NOMO-1 treated with DMSO at 0.1 percent for 48 hours (cell line): ENCODE measurements around the gene GBX2.

ENCODE experiments used
- DNase-seq: peaks from one replicate; lab custom pipeline; 2025; ENCODE audit not compliant: unreplicated experiment; lab: John Stamatoyannopoulos, UW

GBX2 gene

GRCh38 chr2:236168110-236169080 lies at the start of gene GBX2:
GBX2 (minus strand) TSS chr2:236168386; CDS start chr2:236167971, 415 bp downstream.
- DNase-seq: no peak

GRCh38 chr2:236217926-236218325 lies 49.7 kb upstream of the GBX2 start:
- no peak for DNase-seq

- no peak for DNase-seq
These were observed 48.5 kb upstream of the GBX2 start for GRCh38 chr2:236216711-236217110.

DNA sequence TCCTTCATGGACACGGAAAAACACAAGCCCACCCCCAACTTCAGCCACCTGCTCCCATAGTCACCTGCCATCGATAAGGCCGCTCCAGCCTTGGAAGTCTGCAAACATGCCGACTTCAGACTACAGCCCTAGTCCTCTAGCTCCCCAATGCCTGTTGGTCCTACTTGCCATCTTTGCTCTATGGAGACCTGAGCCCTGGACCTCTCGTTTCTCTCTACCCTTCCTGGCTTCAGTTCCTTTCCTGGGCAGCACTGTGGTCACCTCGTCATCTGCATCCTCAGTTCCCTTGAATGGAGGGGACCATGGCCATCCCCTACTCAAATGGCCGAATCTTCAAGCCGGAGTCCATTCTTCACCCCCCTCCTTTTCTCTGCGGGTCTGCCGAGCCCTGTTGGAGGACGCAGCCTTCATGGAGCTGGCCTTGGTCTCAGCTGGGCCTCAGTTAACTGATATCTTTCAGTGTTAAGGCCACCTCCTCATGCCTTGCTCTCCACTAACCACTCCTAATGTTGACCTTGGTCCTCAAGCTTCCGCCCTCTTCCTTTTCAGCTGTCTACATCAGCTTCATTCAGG lies 47.7 kb upstream of the GBX2 start:
- DNase-seq: no peak

GRCh38 chr2:236215196-236215595 lies 47.0 kb upstream of the GBX2 start:
- no peak for DNase-seq

DNA sequence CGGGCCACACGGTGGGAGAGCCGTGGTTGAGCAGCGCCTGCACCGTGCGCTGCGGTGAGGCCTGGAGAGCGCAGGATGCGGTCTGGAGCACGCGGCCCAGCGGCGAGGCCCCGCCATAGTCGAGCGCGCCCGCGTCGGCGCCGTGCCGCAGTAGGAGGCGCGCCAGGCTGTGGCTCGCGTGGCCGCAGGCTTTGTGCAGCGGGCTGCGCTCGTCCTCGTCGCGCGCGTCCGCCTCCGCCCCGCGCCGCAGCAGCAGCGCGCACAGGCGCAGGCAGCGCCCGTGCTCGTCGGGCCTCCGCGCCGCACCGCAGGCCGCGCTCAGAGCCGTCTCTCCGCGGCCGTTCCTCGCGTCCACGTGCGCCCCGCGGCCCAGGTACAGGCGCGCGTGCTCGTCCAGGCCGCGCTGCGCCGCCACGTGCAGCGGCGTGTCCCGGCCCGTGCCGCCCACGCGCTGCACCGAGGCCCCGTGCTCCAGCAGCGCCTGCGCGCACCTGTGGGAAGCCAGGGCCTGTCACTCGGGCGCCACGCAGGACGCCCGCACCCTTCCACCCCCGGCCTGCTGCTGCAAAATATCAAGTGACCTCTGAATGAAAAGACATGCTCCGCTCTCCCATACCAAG lies 46.3 kb upstream of the GBX2 start:
- DNase-seq: no peak

- no peak for DNase-seq
These were observed 43.1 kb upstream of the GBX2 start for GRCh38 chr2:236211296-236211695.

GRCh38 chr2:236210536-236210935 lies 42.4 kb upstream of the GBX2 start:
- DNase-seq: no peak

DNA sequence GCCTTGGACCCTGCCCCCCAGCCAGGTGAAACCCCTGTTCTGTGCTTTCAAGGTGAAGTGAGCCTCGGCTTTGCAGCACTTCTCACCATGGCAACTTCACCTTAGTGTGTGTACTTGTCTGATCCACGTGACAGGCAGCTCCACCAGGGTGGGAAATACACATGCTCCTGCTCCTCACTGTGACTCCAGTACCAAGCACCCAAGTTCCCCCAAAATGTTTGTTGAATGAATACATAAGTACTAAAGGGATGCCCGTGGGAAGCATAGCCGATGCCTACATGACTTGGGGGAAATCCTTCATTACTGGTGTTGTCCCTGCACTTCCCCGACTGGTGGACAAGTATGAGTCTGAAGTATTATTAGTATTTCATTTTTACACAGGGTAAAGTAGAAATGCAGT lies 41.8 kb upstream of the GBX2 start:
- no peak for DNase-seq

DNA sequence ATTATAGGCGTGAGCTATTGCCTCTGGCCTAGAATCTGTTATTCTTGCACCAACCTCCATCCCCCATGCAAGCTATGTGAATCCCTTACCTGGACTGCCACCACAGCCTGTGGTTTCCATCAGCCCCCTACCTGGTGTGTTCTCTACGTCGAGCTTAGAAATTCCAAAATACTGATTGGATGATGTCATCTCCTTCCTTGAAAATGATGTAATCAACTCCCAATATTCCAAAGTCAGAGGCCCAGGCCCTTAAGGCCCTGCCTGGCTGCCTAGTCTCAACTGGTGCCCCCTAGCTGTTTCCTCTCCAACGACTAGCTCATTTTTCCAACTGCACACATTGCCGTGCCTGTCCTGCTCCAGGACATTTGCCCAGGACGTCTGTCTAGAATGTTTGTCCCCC lies 41.3 kb upstream of the GBX2 start:
- no peak for DNase-seq

- no peak for DNase-seq
These were observed 40.1 kb upstream of the GBX2 start for GRCh38 chr2:236208019-236208926.

- no peak for DNase-seq
These were observed 39.3 kb upstream of the GBX2 start for GRCh38 chr2:236207472-236207871.

DNA sequence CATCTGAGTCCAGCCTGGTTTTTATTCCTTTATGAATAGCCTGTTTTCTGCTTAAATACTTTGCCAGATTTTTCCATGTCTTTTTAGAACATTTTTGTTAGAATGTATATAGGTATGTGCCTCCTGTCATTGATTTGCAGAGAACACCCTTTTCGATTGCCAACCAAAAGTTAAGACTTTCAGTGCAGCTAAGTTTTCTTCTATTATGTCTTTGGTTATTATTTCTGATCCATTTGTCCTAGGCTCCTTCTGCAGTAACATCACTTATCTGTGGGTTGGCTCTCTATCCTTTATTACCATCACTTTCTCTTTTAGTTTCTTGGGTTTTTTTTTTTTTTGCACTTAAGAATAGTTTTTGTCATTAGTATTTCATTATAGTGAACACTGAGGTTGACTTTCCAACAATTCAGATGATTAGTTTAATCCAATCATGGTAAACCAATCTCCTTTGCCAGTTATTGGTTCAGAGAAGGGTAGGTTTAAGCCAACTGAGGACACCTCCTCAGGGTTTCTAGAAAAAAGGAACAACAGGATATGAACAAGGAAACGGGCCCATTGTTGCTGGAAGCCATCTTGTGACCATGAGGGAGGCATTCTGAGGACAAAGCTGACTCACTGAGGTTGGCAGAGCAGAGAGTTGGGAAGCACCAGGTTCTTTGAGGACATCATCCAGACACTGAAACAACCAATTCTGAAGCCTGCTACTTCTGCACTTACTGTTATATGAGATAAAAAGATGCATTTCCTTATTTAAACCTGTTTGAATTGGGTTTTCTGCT lies 37.9 kb upstream of the GBX2 start:
- no peak for DNase-seq

DNA sequence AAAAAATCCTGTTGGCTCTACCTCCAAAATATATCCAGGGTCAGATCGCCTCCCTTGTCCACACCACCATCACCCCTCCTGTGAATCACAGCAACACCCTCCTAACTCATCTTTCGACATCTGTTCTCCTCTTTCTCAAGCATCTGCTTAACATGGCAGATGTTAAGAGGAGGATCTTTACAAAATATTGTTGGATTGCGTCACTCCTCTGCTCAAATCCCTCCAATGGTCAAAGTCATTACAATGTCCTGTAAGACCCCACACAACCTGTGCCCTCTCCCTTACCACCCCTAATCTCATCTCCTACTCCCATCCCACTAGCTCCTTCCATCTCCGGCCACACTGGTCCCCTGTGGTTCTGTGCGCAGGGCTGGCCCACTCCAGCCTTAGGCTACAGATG lies 36.8 kb upstream of the GBX2 start:
- DNase-seq: no peak

- DNase-seq: no peak
These were observed 32.2 kb upstream of the GBX2 start for GRCh38 chr2:236200378-236200777.

DNA sequence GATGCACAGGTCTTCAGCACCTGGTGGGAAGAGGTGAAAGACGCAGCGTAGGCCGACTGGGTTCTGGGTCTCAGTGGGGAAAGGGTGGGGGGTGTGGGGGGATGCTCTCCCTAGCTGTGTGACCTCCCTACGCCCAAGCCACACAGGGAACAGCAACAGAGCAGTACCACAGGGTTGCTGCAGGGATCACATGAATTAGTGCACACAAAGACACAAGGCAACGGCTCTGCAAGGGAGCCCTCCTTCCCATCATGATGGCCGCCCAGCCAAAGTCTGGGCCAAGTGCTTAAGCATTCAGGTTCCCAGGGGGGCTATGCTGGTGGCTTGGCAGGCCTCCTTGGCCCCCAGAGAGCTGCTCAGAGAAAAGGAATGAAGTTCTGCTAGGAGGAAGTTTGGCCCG lies 28.2 kb upstream of the GBX2 start:
- DNase-seq: no peak

DNA sequence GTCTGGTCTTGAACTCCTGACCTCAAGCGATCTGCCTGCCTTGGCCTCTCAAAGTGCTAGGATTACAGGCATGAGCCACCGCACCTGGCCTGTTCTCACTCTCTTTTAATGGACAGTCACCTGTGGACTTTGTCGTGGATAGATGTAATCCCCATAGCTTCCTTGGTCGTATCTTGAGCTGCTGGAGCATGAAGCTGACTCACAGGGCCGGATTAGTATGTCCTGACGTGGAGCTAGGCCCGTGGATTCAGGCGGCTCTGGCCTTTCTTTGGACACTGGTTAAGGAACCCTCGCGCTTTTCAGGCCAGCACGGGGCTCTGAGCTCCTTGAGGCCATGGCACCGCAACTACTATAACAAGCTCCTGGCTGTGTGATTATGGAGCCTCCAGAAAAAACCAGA lies 27.5 kb upstream of the GBX2 start:
- DNase-seq: no peak

- no peak for DNase-seq
These were observed 26.6 kb upstream of the GBX2 start for GRCh38 chr2:236194786-236195185.

GRCh38 chr2:236193026-236193425 lies 24.8 kb upstream of the GBX2 start:
- no peak for DNase-seq

- no peak for DNase-seq
These were observed 22.5 kb upstream of the GBX2 start for GRCh38 chr2:236190674-236191073.
